Fibroblast of lung (primary cell): ENCODE results near the gene NUAK2. TPM values are rescaled to one million over a fixed set of nuclear protein-coding genes. Genes with fewer than 3 reads are reported as not detected.

Source experiments
- DNase-seq, 2 donors: peaks; one replicate each; pipeline versions ENCODE4 v3.0.0 to v3.0.0-alpha.2; 2010; ENCODE audit warnings: low read depth in 2 of 2
- H2AFZ ChIP-seq: 2 replicates; pipeline ENCODE4 v1.5.1; 2012; ENCODE audit warnings: low read length, control low read depth, inconsistent platforms
- H3K27ac ChIP-seq: 2 replicates; pipeline ENCODE4 v1.5.1; 2011; ENCODE audit warnings: low read length, control low read depth; ENCODE audit not compliant: insufficient read depth
- H3K27me3 ChIP-seq: 2 replicates; pipeline ENCODE4 v1.5.1; 2011; ENCODE audit warnings: mild to moderate bottlenecking, low read length; ENCODE audit not compliant: control insufficient read depth, insufficient read depth
- H3K36me3 ChIP-seq: 2 replicates; pipeline ENCODE4 v1.5.1; 2011; ENCODE audit warnings: low read length; ENCODE audit not compliant: control insufficient read depth, insufficient read depth
- H3K4me1 ChIP-seq: 2 replicates; pipeline ENCODE4 v1.5.1; 2011; ENCODE audit warnings: low read length; ENCODE audit not compliant: control insufficient read depth, insufficient read depth; ENCODE audit errors: extremely low read depth
- H3K4me2 ChIP-seq: 2 replicates; pipeline ENCODE4 v1.5.1; 2011; ENCODE audit warnings: low read length, control low read depth; ENCODE audit not compliant: insufficient read depth; ENCODE audit errors: extremely low read depth
- H3K4me3 ChIP-seq, 4 experiments: fragments of 200-600 bp in 1 of 4; sonication (generic) in 1 of 4; replicated peaks in 1 of 4; 2 replicates each; pipeline ENCODE4 v1.5.1; 2011 to 2016; ENCODE audit warnings: low read length in 4 of 4, low read depth in 3 of 4, mild to moderate bottlenecking in 3 of 4, control low read depth in 2 of 4, inconsistent platforms in 1 of 4, mixed read lengths in 1 of 4; ENCODE audit not compliant: insufficient read depth in 1 of 4; ENCODE audit errors: control extremely low read depth in 1 of 4
- H3K79me2 ChIP-seq: 2 replicates; pipeline ENCODE4 v1.5.1; 2012; ENCODE audit warnings: mild to moderate bottlenecking, low read length, inconsistent platforms; ENCODE audit not compliant: control insufficient read depth, insufficient read depth
- H3K9ac ChIP-seq: 2 replicates; pipeline ENCODE4 v1.5.1; 2011; ENCODE audit warnings: mild to moderate bottlenecking, low read length, control low read depth; ENCODE audit not compliant: insufficient read depth
- H3K9me3 ChIP-seq: 2 replicates; pipeline ENCODE4 v1.5.1; 2012; ENCODE audit warnings: low read depth, low read length; ENCODE audit not compliant: control insufficient read depth, insufficient read depth
- H4K20me1 ChIP-seq: 2 replicates; pipeline ENCODE4 v1.5.1; 2011; ENCODE audit warnings: low read length; ENCODE audit not compliant: control insufficient read depth, insufficient read depth; ENCODE audit errors: extremely low read depth
- EZH2 ChIP-seq: IDR thresholded peaks from 2 replicates; pipeline ENCODE4 v1.5.1; 2012; ENCODE audit warnings: low read length, control low read depth, mild to moderate bottlenecking; ENCODE audit errors: missing control alignments
- polyA plus RNA-seq, 2 donors: library from polyadenylated mRNA; depleted of rRNA in 1 of 2; stranded (reverse) in 1 of 2; unstranded in 1 of 2; fragments of >200 nt; gene quantifications; 2 replicates each; pipeline ENCODE4 v1.2.1, GENCODE V29; 2011 to 2012; ENCODE audit warnings: missing spikeins in 1 of 2
- total RNA-seq: library from RNA; depleted of rRNA; stranded (reverse); fragments of >200 nt; gene quantifications from 2 replicates; pipeline ENCODE4 v1.2.1, GENCODE V29; 2014
- TF ChIP-seq, protein P1 (sequence below), 2 donors: IDR thresholded peaks in 1 of 2; conservative IDR thresholded peaks in 1 of 2; 1 replicate in 1 of 2; 2 replicates in 1 of 2; pipeline ENCODE4 v1.5.1; 2011 to 2012; ENCODE audit warnings: low read length in 2 of 2, control low read depth in 1 of 2, inconsistent platforms in 1 of 2, low read depth in 1 of 2, mild to moderate bottlenecking in 1 of 2

The NUAK2 gene
- total and polyA plus RNA-seq, 2 donors (not counting 1 experiment from before 2014, with no cell fraction given) = 1.7 to 4.9 TPM

DNA sequence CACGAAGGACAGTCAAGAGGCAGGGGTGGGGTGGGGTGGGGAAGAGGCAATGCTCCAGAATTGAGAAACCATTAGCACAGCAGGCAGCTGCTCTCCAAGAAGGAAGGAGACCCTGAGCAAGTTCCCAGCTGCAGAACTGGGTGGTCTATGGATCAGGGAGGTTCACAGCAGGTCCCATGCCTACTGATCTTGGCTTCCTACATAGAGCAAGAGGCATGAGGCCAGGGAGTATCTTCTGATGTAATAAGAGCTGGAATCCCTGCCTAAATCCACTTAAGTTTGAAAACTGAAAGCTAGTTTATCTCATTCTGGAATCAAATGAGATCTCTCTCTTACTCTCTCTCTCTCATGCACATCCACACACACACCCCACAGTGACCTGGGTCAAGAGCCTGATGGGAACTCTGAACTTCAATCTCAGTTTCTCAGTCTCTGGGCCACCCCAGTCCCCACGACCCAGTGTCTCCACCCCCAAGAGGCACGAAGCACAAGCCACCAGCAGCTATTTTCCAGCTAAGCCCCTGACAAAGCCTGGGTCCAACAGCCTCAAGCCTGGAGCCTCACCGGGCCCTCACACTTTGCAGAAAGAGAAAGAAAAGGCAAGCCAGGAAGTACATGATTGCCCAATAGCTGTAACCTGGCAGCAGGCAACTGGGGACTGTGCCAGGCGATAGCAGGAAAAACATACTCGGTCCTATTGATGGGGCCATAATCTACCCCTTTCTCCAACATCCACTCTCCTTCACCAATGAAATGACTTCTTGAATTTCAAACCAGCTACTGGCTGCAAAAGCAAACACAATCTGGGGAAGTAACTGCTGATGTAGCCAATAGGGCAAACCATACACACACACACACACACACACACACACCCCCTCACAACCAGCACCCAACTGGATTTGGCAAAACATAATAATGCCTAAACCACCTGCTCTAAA is 2.2 kb downstream of the NUAK2 start:
- no peak overlapping the region for H3K9ac ChIP-seq
- TF ChIP-seq, protein P1, sequence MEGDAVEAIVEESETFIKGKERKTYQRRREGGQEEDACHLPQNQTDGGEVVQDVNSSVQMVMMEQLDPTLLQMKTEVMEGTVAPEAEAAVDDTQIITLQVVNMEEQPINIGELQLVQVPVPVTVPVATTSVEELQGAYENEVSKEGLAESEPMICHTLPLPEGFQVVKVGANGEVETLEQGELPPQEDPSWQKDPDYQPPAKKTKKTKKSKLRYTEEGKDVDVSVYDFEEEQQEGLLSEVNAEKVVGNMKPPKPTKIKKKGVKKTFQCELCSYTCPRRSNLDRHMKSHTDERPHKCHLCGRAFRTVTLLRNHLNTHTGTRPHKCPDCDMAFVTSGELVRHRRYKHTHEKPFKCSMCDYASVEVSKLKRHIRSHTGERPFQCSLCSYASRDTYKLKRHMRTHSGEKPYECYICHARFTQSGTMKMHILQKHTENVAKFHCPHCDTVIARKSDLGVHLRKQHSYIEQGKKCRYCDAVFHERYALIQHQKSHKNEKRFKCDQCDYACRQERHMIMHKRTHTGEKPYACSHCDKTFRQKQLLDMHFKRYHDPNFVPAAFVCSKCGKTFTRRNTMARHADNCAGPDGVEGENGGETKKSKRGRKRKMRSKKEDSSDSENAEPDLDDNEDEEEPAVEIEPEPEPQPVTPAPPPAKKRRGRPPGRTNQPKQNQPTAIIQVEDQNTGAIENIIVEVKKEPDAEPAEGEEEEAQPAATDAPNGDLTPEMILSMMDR (conservative IDR thresholded peaks at IDR 0.05 in 1 of 2, IDR thresholded peaks at IDR 0.05 in 1 of 2; ENCODE audit: low read depth in 1 of 2, low read length in 2 of 2) = no peak
- no peak for TF ChIP-seq EZH2
- peak; percentile 78 to 79 for DNase-seq
- no peak overlapping the region for H2AFZ ChIP-seq
- peak overlapping the region; percentile 26 for H3K27ac ChIP-seq
- H3K4me2 ChIP-seq = peak overlapping the region; percentile 71
- H3K36me3 ChIP-seq = peaks cover 1% of the 10 kb centered on the region
- peak overlapping the region; percentile 6 to 48 (median 14) for H3K4me3 ChIP-seq
- no peaks in the 10 kb centered on the region for H4K20me1 ChIP-seq
- no peaks in the 10 kb centered on the region for H3K9me3 ChIP-seq
- no peaks in the 10 kb centered on the region for H3K27me3 ChIP-seq
- peaks cover 68% of the 10 kb centered on the region for H3K79me2 ChIP-seq
- H3K4me1 ChIP-seq = peaks cover 18% of the 10 kb centered on the region

DNA sequence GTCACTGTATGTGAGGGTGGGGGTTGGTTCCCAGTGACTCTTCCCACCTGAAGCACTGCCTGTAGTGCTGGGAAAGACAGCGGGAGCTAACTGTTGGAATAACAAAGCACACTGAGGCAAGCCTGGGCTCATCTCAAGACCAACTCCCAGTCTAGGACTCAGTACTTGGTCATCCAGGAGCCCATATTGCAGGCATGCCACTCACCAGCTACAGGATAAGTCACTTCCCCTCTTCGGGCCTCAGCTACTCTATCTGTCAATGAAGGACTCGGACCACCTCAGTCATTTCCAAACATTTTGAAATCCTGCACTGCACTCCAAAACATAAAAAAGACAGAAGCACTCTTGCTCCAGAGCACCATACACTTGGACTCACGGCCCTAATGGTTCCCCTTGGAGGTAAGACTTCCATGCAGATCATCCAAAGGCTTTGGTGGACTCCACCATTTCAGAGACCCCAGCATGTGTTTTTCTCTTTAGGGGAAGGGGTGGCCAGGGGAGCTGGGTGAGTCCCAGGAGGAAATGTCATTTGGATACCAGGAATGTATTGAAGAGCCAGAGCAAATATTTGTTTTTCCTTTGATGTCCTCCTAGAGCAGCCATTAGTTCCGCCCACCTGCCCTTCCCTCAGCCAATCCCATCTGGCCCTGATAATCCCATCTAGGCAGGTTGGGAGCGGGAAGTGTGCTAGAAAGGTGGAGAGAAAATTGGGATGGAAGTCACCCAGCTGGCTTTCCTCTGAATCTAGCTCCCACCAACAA is 3.1 kb downstream of the NUAK2 start:
- H3K27ac ChIP-seq = no peak overlapping the region
- DNase-seq = no peak
- no peak overlapping the region for H3K4me3 ChIP-seq
- peaks cover 27% of the 10 kb centered on the region for H3K4me1 ChIP-seq
- peak overlapping the region; percentile 71 for H3K4me2 ChIP-seq
- peaks cover 77% of the 10 kb centered on the region for H3K79me2 ChIP-seq
- no peak overlapping the region for H2AFZ ChIP-seq
- no peaks in the 10 kb centered on the region for H4K20me1 ChIP-seq
- H3K36me3 ChIP-seq = peaks cover 1% of the 10 kb centered on the region
- TF ChIP-seq EZH2 = no peak
- TF ChIP-seq, protein P1 (conservative IDR thresholded peaks at IDR 0.05 in 1 of 2, IDR thresholded peaks at IDR 0.05 in 1 of 2; ENCODE audit: low read depth in 1 of 2, low read length in 2 of 2) = no peak
- no peaks in the 10 kb centered on the region for H3K9me3 ChIP-seq
- no peaks in the 10 kb centered on the region for H3K27me3 ChIP-seq
- H3K9ac ChIP-seq = no peak overlapping the region

DNA sequence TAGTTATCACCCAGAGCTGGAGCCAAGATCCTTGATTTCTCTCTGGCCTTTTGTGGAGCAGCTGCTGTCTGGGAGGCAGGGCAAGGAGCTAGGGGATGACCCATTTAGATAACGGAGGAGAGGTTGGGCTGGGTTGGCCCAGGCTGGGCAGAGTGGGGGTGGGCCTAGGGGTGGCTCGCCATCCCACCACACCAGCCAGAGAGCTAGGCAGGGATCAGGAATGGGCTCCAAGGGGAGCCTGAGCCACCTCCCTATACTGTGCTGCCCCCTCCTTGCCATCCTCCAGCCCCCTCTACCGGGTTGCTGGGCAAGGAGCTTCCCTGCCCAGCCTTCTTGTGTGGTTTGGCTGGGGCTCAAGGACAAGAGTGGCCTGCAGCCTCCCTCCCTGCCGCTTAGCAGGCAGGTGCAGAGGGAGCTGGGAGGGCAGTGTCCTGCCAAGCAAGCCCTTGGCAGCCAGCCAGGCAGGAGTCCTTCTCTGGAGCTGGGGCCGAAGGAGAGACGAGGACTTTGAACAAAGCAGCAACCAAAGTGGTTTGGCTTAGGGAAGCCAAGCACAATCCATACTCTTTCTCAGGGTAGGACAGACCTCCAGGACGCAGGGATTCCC is 4.1 kb downstream of the NUAK2 start:
- Histone ChIP-seq H4K20me1 (no peaks in the 10 kb centered on the region), H3K27me3 (no peaks in the 10 kb centered on the region), H3K27ac (no peak overlapping the region), H3K79me2 (peaks cover 87% of the 10 kb centered on the region), H3K9ac (no peak overlapping the region), H3K9me3 (no peaks in the 10 kb centered on the region), H3K4me1 (peaks cover 33% of the 10 kb centered on the region), H3K4me3 (no peak overlapping the region), H2AFZ (no peak overlapping the region), H3K4me2 (peak overlapping the region; percentile 18), H3K36me3 (peaks cover 1% of the 10 kb centered on the region)
- DNase-seq = peak; percentile 12 to 59
- no peak for TF ChIP-seq EZH2
- TF ChIP-seq, protein P1 (conservative IDR thresholded peaks at IDR 0.05 in 1 of 2, IDR thresholded peaks at IDR 0.05 in 1 of 2; ENCODE audit: low read depth in 1 of 2, low read length in 2 of 2) = no peak
